ENCODE results near the gene SEMA4D. TPM values are rescaled to one million over a fixed set of nuclear protein-coding genes. Genes with fewer than 3 reads are reported as not detected.

Gene SEMA4D
- total RNA-seq, 1 experiment from 2014 or later = 48.4 TPM

- Histone ChIP-seq H3K4me3 (no peak overlapping the region), H3K9me3 (ENCODE audit: insufficient read depth, low read depth) (no peaks in the 10 kb centered on the region), H3K27me3 (ENCODE audit: insufficient read depth, low read depth) (no peaks in the 10 kb centered on the region), H3K27ac (no peak overlapping the region), H3K4me2 (no peak overlapping the region), H3K36me3 (ENCODE audit: low read depth) (peaks cover 7% of the 10 kb centered on the region; the same call in 1 of the 2 replicates), H3K4me1 (replicated peaks; ENCODE audit: insufficient read depth) (no peaks in the 10 kb centered on the region), H3K9me2 (ENCODE audit: insufficient read depth) (no peaks in the 10 kb centered on the region), H4K20me1 (ENCODE audit: insufficient read depth) (peaks cover 3% of the 10 kb centered on the region; the same call in 1 of the 2 replicates), H3F3A (ENCODE audit: insufficient read depth, low read depth) (no peaks in the 10 kb centered on the region), H3K79me2 (ENCODE audit: low read depth) (no peaks in the 10 kb centered on the region), H2AFZ (no peak overlapping the region)
- DNase-seq = no peak
- intact Hi-C loops (cut with micrococcal nuclease; ENCODE audit: unreplicated experiment) = no loop called here
- BruUV-seq (replicated peaks) = no TSS peak
- CTCF ChIA-PET = interaction anchor here (0.6 kb wide), 1 partner anchor 127 kb away, joined by 4 read pairs; no protein-coding TSS in a partner anchor
- no peak for TF ChIP-seq EZH2 (IDR thresholded peaks at IDR 0.05; ENCODE audit: low read depth)
- TF ChIP-seq CTCF (conservative IDR thresholded peaks at IDR 0.05) = no peak
- POLR2A ChIA-PET (ENCODE audit: unreplicated experiment) = no interaction called here
These were observed 139.5 kb downstream of the SEMA4D start for GRCh38 chr9:89358376-89358916.

- H3F3A ChIP-seq (ENCODE audit: insufficient read depth, low read depth) = no peaks in the 10 kb centered on the region
- ChIA-PET POLR2A (ENCODE audit: unreplicated experiment) (no interaction called here), CTCF (no interaction called here)
- H3K27me3 ChIP-seq (ENCODE audit: insufficient read depth, low read depth) = no peaks in the 10 kb centered on the region
- no TSS peak for BruUV-seq (replicated peaks)
- H4K20me1 ChIP-seq (ENCODE audit: insufficient read depth) = peaks cover 3% of the 10 kb centered on the region; the same call in 1 of the 2 replicates
- TF ChIP-seq CTCF (conservative IDR thresholded peaks at IDR 0.05) (no peak), EZH2 (IDR thresholded peaks at IDR 0.05; ENCODE audit: low read depth) (no peak)
- H3K36me3 ChIP-seq (ENCODE audit: low read depth) = peaks cover 7% of the 10 kb centered on the region; the same call in 1 of the 2 replicates
- H3K9me2 ChIP-seq (ENCODE audit: insufficient read depth) = no peaks in the 10 kb centered on the region
- no peaks in the 10 kb centered on the region for H3K9me3 ChIP-seq (ENCODE audit: insufficient read depth, low read depth)
- no peak overlapping the region for H3K27ac ChIP-seq
- no peak overlapping the region for H2AFZ ChIP-seq
- H3K4me1 ChIP-seq (replicated peaks; ENCODE audit: insufficient read depth) = no peaks in the 10 kb centered on the region
- intact Hi-C loops (cut with micrococcal nuclease; ENCODE audit: unreplicated experiment) = no loop called here
- no peak overlapping the region for H3K4me3 ChIP-seq
- no peak overlapping the region for H3K4me2 ChIP-seq
- DNase-seq = no peak
- H3K79me2 ChIP-seq (ENCODE audit: low read depth) = no peaks in the 10 kb centered on the region
These were observed 140.3 kb downstream of the SEMA4D start for GRCh38 chr9:89357331-89358197.

GRCh38 chr9:89356782-89357181 lies 141.1 kb downstream of the SEMA4D start:
- H3K4me3 ChIP-seq = no peak overlapping the region
- H3K4me2 ChIP-seq = no peak overlapping the region
- H3K27me3 ChIP-seq (ENCODE audit: insufficient read depth, low read depth) = no peaks in the 10 kb centered on the region
- no peak for TF ChIP-seq EZH2 (IDR thresholded peaks at IDR 0.05; ENCODE audit: low read depth)
- no peak for TF ChIP-seq CTCF (conservative IDR thresholded peaks at IDR 0.05)
- H3K36me3 ChIP-seq (ENCODE audit: low read depth) = peaks cover 7% of the 10 kb centered on the region; the same call in 1 of the 2 replicates
- H3K9me3 ChIP-seq (ENCODE audit: insufficient read depth, low read depth) = no peaks in the 10 kb centered on the region
- H4K20me1 ChIP-seq (ENCODE audit: insufficient read depth) = peaks cover 3% of the 10 kb centered on the region; the same call in 1 of the 2 replicates
- no peaks in the 10 kb centered on the region for H3F3A ChIP-seq (ENCODE audit: insufficient read depth, low read depth)
- no peaks in the 10 kb centered on the region for H3K79me2 ChIP-seq (ENCODE audit: low read depth)
- ChIA-PET POLR2A (ENCODE audit: unreplicated experiment) (no interaction called here), CTCF (interaction anchor here (0.6 kb wide), 1 partner anchor 43 kb away, joined by 3 read pairs; no protein-coding TSS in a partner anchor)
- BruUV-seq (replicated peaks) = no TSS peak
- H2AFZ ChIP-seq = no peak overlapping the region
- DNase-seq = no peak
- H3K9me2 ChIP-seq (ENCODE audit: insufficient read depth) = no peaks in the 10 kb centered on the region
- H3K27ac ChIP-seq = no peak overlapping the region
- H3K4me1 ChIP-seq (replicated peaks; ENCODE audit: insufficient read depth) = no peaks in the 10 kb centered on the region
- intact Hi-C loops (cut with micrococcal nuclease; ENCODE audit: unreplicated experiment) = no loop called here

All from PC-9 (cell line).